A549 treated with AZD2906 at 1 μM for 4 hours (cell line): Measurements from ENCODE around the gene FAAH2. TPM values are rescaled to one million over a fixed set of nuclear protein-coding genes. Genes with fewer than 3 reads are reported as not detected.

Experiments
- total RNA-seq: library from RNA; stranded (reverse); fragments of 200-300 nt; extraction: Qiagen RNA extraction; gene quantifications from 5 replicates; pipeline ENCODE4 v1.2.3, GENCODE V29; 2022

Gene FAAH2, protein sequence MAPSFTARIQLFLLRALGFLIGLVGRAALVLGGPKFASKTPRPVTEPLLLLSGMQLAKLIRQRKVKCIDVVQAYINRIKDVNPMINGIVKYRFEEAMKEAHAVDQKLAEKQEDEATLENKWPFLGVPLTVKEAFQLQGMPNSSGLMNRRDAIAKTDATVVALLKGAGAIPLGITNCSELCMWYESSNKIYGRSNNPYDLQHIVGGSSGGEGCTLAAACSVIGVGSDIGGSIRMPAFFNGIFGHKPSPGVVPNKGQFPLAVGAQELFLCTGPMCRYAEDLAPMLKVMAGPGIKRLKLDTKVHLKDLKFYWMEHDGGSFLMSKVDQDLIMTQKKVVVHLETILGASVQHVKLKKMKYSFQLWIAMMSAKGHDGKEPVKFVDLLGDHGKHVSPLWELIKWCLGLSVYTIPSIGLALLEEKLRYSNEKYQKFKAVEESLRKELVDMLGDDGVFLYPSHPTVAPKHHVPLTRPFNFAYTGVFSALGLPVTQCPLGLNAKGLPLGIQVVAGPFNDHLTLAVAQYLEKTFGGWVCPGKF
- 0.06 to 0.54 TPM (median 0.20 TPM) in 5 replicates for total RNA-seq

DNA sequence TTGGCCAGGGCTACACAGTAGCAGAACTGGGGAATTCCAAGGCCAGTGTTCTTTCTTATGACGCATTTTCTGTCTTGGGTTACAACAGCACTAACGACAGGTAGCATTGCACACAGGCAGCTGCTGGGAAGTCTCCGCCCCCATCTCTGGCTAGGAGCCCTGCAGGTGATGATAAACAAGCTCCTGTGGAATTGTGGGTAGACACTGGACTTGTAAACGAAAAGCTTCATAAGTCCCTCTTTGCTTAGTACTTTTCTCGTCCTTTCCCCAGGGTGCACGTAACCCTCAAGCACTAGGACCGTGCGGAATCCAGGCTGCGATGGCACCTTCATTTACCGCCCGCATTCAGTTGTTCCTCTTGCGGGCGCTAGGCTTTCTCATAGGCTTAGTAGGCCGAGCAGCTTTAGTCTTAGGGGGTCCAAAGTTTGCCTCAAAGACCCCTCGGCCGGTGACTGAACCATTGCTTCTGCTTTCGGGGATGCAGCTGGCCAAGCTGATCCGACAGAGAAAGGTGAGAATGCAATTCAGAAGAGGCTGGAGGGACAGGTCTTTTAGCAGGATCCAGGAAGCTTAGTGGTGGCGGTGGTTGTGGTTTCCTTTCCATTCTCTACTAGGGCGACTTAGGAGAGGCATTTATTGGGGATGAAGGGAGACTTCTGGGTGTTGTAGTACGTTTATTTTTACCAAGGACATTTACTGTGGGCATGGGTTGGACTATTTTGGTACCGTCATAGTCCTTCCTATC is at the start of gene FAAH2:
Gene FAAH2 (plus strand): TSS at position 200 of the 745 bp plus-strand sequence. CDS start 120 bp downstream, at position 320.

Other genes starting within 250 kb of the FAAH2 start
- gene SPIN2B, start 165.2 kb upstream of the FAAH2 start, total RNA-seq = 9.4 to 11.2 TPM (median 9.9 TPM) in 5 replicates
- gene SPIN2A, start 149.3 kb upstream of the FAAH2 start, total RNA-seq = 0.09 to 0.15 TPM (median 0.11 TPM) in 5 replicates